IMR-90 (cell line): Measurements from ENCODE around the gene PSMB4.

Experiments used
- CEBPB ChIP-seq: IDR thresholded peaks from 2 replicates; pipeline ENCODE4 v1.6.1; 2012; ENCODE audit warnings: low read depth, low read length, improper control_type of control experiment
- CHD1 ChIP-seq: IDR thresholded peaks from 2 replicates; pipeline ENCODE4 v1.6.1; 2012; ENCODE audit warnings: low read depth, low read length, improper control_type of control experiment
- CTCF ChIP-seq: conservative IDR thresholded peaks from 2 replicates; pipeline ENCODE4 v1.5.1; 2012; ENCODE audit warnings: mild to moderate bottlenecking, low read depth, low read length, improper control_type of control experiment
- ELK1 ChIP-seq: fragments of 150-350 bp; IDR thresholded peaks from 2 replicates; pipeline ENCODE4 v1.6.1; 2016; ENCODE audit warnings: low read depth, mild to moderate bottlenecking, low read length, moderate library complexity, borderline replicate concordance
- FOS ChIP-seq: fragments of 150-350 bp; IDR thresholded peaks from 2 replicates; pipeline ENCODE4 v1.6.1; 2016; ENCODE audit warnings: low read depth, low read length
- MAFK ChIP-seq: IDR thresholded peaks from 2 replicates; pipeline ENCODE4 v1.6.1; 2012; ENCODE audit warnings: low read depth, low read length, improper control_type of control experiment
- MAZ ChIP-seq: IDR thresholded peaks from 2 replicates; pipeline ENCODE4 v1.6.1; 2012; ENCODE audit warnings: low read depth, mild to moderate bottlenecking, low read length, improper control_type of control experiment, moderate library complexity, borderline replicate concordance
- MXI1 ChIP-seq: IDR thresholded peaks from 2 replicates; pipeline ENCODE4 v1.6.1; 2012; ENCODE audit warnings: low read depth, mild to moderate bottlenecking, low read length, moderate library complexity, borderline replicate concordance
- POLR2A ChIP-seq: IDR thresholded peaks from 2 replicates; pipeline ENCODE4 v1.6.1; 2012; ENCODE audit warnings: mild to moderate bottlenecking, low read depth, low read length
- RAD21 ChIP-seq: IDR thresholded peaks from 2 replicates; pipeline ENCODE4 v1.6.1; 2012; ENCODE audit warnings: low read length, improper control_type of control experiment
- RCOR1 ChIP-seq: IDR thresholded peaks from 2 replicates; pipeline ENCODE4 v1.6.1; 2012; ENCODE audit warnings: mild to moderate bottlenecking, low read length, improper control_type of control experiment; ENCODE audit not compliant: insufficient replicate concordance
- RFX5 ChIP-seq: IDR thresholded peaks from 2 replicates; pipeline ENCODE4 v1.8.0; 2012; ENCODE audit warnings: low read depth, mild to moderate bottlenecking, low read length, moderate library complexity
- SMC3 ChIP-seq: fragments of 150-350 bp; IDR thresholded peaks from 2 replicates; pipeline ENCODE4 v1.6.1; 2016; ENCODE audit warnings: low read depth, mild to moderate bottlenecking, antibody characterized with exemption, low read length, moderate library complexity
- USF2 ChIP-seq: fragments of 150-350 bp; IDR thresholded peaks from 2 replicates; pipeline ENCODE4 v1.6.1; 2017; ENCODE audit warnings: mild to moderate bottlenecking, antibody characterized with exemption, low read length, low read depth

- TF ChIP-seq CTCF (peak; percentile 41), POLR2A (peak; percentile 81), RFX5 (no peak), MXI1 (peak; percentile 60; the same call in 1 of the 2 replicates), SMC3 (peak; percentile 13; the same call in 1 of the 2 replicates), CHD1 (no peak), USF2 (no peak), MAFK (no peak; the same call in 1 of the 2 replicates), RCOR1 (no peak), FOS (no peak), MAZ (no peak), RAD21 (peak; percentile 48), CEBPB (peak; percentile 98), ELK1 (no peak)
Measured at GRCh38 chr1:151399324-151400171, at the start of gene PSMB4.
